HepG2 (cell line): ENCODE measurements around the gene HES3. TPM values are rescaled to one million over a fixed set of nuclear protein-coding genes. Genes with fewer than 3 reads are reported as not detected.

Experiments used
- ELF3 ChIP-seq: IDR thresholded peaks from 2 replicates; pipeline ENCODE4 v1.6.1; 2016; ENCODE audit warnings: missing genetic modification reagents, missing compliant biosample characterization
- ERF ChIP-seq: IDR thresholded peaks from 2 replicates; pipeline ENCODE4 v1.6.1; 2018; ENCODE audit warnings: missing biosample characterization, missing genetic modification reagents
- ETV5 ChIP-seq: IDR thresholded peaks from 2 replicates; pipeline ENCODE4 v1.6.1; 2018; ENCODE audit warnings: missing biosample characterization, missing genetic modification reagents, inconsistent platforms, borderline replicate concordance
- MAZ ChIP-seq, 2 experiments: sonication (generic) in 1 of 2; formaldehyde crosslinking in 1 of 2; IDR thresholded peaks; 2 replicates each; pipeline versions ENCODE4 v1.5.0 to v1.6.1; 2012 to 2020; ENCODE audit warnings: low read depth in 2 of 2, mild to moderate bottlenecking in 2 of 2, borderline replicate concordance in 1 of 2, improper control_type of control experiment in 1 of 2, low read length in 1 of 2, missing genetic modification reagents in 1 of 2, moderate library complexity in 1 of 2
- RBM22 ChIP-seq: fragments of 200-400 bp; formaldehyde crosslinking; optimal IDR thresholded peaks from 2 replicates; pipeline ENCODE3; 2017; ENCODE audit warnings: mild to moderate bottlenecking, low read length, moderate library complexity
- STAG1 ChIP-seq: sonication (generic); formaldehyde crosslinking; IDR thresholded peaks from 2 replicates; pipeline ENCODE4 v1.4.0; 2020; ENCODE audit warnings: missing genetic modification reagents
- TBX2 ChIP-seq: sonication (generic); formaldehyde crosslinking; IDR thresholded peaks from 2 replicates; pipeline ENCODE4 v1.5.0; 2020; ENCODE audit warnings: missing genetic modification reagents, mild to moderate bottlenecking, borderline replicate concordance
- TP53 ChIP-seq: sonication (generic); formaldehyde crosslinking; conservative IDR thresholded peaks from 2 replicates; pipeline ENCODE4 v1.4.0; 2020; ENCODE audit warnings: missing genetic modification reagents
- UBTF ChIP-seq: sonication (generic); formaldehyde crosslinking; IDR thresholded peaks from 2 replicates; pipeline ENCODE4 v1.4.0; 2020; ENCODE audit warnings: mild to moderate bottlenecking, missing genetic modification reagents
- XRCC5 ChIP-seq: fragments of 200-400 bp; formaldehyde crosslinking; optimal IDR thresholded peaks from 2 replicates; pipeline ENCODE3; 2017; ENCODE audit warnings: mild to moderate bottlenecking, low read length
- ZNF350 ChIP-seq: sonication (generic); formaldehyde crosslinking; IDR thresholded peaks from 2 replicates; pipeline ENCODE4 v1.4.0; 2020; ENCODE audit warnings: mild to moderate bottlenecking, low read depth, missing genetic modification reagents, borderline replicate concordance
- ZNF569 ChIP-seq: sonication (generic); formaldehyde crosslinking; IDR thresholded peaks from 2 replicates; pipeline ENCODE4 v1.5.0; 2020; ENCODE audit warnings: mild to moderate bottlenecking, missing genetic modification reagents, moderate library complexity, borderline replicate concordance
- ZNF737 ChIP-seq: sonication (generic); formaldehyde crosslinking; IDR thresholded peaks from 2 replicates; pipeline ENCODE4 v1.5.0; 2020; ENCODE audit warnings: missing genetic modification reagents, mild to moderate bottlenecking, borderline replicate concordance
- ZNF740 ChIP-seq: sonication (generic); formaldehyde crosslinking; IDR thresholded peaks from 2 replicates; pipeline ENCODE4 v1.4.0; 2020; ENCODE audit warnings: missing genetic modification reagents
- ZNF782 ChIP-seq: sonication (generic); formaldehyde crosslinking; IDR thresholded peaks from 2 replicates; pipeline ENCODE4 v1.4.0; 2020; ENCODE audit warnings: missing genetic modification reagents, mild to moderate bottlenecking, borderline replicate concordance
- ZSCAN12 ChIP-seq: sonication (generic); formaldehyde crosslinking; IDR thresholded peaks from 2 replicates; pipeline ENCODE4 v1.9.0; 2021; ENCODE audit warnings: mild to moderate bottlenecking, missing genetic modification reagents
- ZSCAN9 ChIP-seq: IDR thresholded peaks from 2 replicates; pipeline ENCODE4 v1.6.1; 2016; ENCODE audit warnings: borderline replicate concordance
- polyA plus RNA-seq, 8 experiments: library from polyadenylated mRNA; depleted of rRNA in 3 of 8; stranded (reverse) in 7 of 8; unstranded in 1 of 8; fragments of >200 nt; fragmentation: Illumina TruSeq in 4 of 8; extraction: Trizol in 4 of 8; gene quantifications; 2 replicates each; pipeline versions ENCODE4 v1.2.1 to v1.2.3, GENCODE V29; 2011 to 2016; ENCODE audit warnings: low read depth in 4 of 8, missing spikeins in 1 of 8, mixed read lengths in 1 of 8; ENCODE audit not compliant: insufficient read depth in 1 of 8
- total RNA-seq, 5 experiments: library from RNA; depleted of rRNA; stranded (reverse); fragments of >200 nt; fragmentation: Illumina TruSeq; extraction: Trizol; gene quantifications; 2 replicates each; pipeline ENCODE4 v1.2.3, GENCODE V29; 2016; ENCODE audit warnings: low read depth in 1 of 5
- TF ChIP-seq, protein P1 (sequence below): IDR thresholded peaks from 2 replicates; pipeline ENCODE4 v1.6.1; 2016; ENCODE audit warnings: missing biosample characterization, missing genetic modification reagents, low read depth
- TF ChIP-seq, protein P2 (sequence below), 2 experiments: IDR thresholded peaks; 2 replicates each; pipeline ENCODE4 v1.6.1; 2011 to 2012; ENCODE audit warnings: low read length in 2 of 2, borderline replicate concordance in 1 of 2, low read depth in 1 of 2, mild to moderate bottlenecking in 1 of 2, moderate library complexity in 1 of 2

The HES3 gene
- total and polyA plus RNA-seq, 2 of the 13 experiments (the other 11 are each of a cell fraction or from before 2014, with no cell fraction given): not detected

DNA sequence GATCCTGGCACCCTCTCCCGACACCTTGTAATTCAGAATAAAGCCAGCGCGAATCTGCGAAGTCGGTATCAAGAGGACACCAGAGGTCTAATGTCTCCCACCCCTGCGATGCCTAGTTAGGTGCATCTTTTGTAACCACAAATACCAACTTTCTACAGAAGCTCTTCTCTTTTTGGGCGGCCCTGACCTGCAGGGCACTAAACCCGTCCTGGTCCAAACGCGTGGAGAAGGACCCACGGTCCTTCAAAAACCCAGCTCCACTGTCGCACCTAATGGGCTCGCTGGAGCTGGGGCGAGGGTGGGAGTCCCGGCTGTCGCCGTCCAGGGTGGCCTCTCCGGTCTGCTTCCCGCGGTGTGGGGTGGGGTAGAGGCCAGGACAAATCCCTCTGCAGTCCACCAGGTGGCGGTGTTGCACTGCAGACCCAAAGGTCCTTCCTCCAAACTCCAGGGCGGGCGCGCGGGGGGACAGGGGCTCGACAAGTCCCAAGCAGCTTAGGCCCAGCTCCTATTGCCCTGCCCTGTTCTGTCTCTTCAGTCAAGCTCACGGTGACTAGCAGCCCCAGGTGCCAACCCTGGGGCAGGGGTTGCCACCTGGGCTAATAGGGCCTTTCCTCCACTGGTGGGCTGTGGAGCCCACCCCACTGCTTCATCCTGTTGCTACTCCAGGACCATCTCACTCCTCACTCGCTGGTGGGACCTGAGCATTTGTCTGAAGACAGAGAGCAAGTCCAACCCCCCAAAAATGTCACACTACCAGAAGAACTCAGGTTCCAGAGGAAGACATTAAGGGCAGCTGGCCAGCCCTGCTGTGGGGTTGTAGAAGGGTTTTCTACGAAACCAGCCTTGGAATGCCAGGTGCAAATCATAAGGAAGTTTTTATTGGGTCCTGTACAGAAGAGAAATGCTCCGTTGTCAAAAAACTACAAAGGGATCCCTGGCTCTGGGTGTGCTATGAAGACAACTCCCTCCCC, 2.8 kb downstream of the HES3 start (continued):
- TF ChIP-seq ZSCAN9 (no peak), ETV5 (CRISPR knock-in tag) (no peak), ZSCAN12 (CRISPR knock-in tag) (no peak), UBTF (CRISPR knock-in tag) (peak; percentile 49; the same call in 1 of the 2 replicates), STAG1 (peak; percentile 93), ELF3 (0 out of 2 replicates have a peak, but pooled peaks have one; percentile 18), ZNF569 (CRISPR knock-in tag) (no peak), ZNF737 (CRISPR knock-in tag) (no peak), TP53 (CRISPR knock-in tag) (no peak), TBX2 (0 out of 2 replicates have a peak, but pooled peaks have one; percentile 29), ZNF782 (CRISPR knock-in tag) (no peak), MAZ (IDR thresholded peaks at IDR 0.05; ENCODE audit: borderline replicate concordance, low read depth, low read length) (peak; percentile 56; the same call in 1 of the 2 replicates), MAZ (CRISPR knock-in tag; IDR thresholded peaks at IDR 0.05; ENCODE audit: low read depth) (0 out of 2 replicates have a peak, but pooled peaks have one; percentile 43), RBM22 (no peak), XRCC5 (peak; percentile 54), ERF (0 out of 2 replicates have a peak, but pooled peaks have one; percentile 28), ZNF740 (0 out of 2 replicates have a peak, but pooled peaks have one; percentile 28), ZNF350 (peak; percentile 18; the same call in 1 of the 2 replicates)
- TF ChIP-seq, protein P1, sequence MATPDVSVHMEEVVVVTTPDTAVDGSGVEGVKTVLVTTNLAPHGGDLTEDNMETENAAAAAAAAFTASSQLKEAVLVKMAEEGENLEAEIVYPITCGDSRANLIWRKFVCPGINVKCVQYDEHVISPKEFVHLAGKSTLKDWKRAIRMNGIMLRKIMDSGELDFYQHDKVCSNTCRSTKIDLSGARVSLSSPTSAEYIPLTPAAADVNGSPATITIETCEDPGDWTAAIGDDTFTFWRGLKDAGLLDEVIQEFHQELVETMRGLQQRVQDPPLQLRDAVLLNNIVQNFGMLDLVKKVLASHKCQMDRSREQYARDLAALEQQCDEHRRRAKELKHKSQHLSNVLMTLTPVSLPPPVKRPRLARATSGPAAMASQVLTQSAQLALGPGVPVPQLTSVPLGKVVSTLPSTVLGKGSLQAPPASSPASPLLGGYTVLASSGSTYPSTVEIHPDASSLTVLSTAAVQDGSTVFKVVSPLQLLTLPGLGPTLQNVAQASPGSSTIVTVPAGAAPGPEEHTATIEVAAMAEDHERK (CRISPR knock-in tag): no peak
- TF ChIP-seq, protein P2, sequence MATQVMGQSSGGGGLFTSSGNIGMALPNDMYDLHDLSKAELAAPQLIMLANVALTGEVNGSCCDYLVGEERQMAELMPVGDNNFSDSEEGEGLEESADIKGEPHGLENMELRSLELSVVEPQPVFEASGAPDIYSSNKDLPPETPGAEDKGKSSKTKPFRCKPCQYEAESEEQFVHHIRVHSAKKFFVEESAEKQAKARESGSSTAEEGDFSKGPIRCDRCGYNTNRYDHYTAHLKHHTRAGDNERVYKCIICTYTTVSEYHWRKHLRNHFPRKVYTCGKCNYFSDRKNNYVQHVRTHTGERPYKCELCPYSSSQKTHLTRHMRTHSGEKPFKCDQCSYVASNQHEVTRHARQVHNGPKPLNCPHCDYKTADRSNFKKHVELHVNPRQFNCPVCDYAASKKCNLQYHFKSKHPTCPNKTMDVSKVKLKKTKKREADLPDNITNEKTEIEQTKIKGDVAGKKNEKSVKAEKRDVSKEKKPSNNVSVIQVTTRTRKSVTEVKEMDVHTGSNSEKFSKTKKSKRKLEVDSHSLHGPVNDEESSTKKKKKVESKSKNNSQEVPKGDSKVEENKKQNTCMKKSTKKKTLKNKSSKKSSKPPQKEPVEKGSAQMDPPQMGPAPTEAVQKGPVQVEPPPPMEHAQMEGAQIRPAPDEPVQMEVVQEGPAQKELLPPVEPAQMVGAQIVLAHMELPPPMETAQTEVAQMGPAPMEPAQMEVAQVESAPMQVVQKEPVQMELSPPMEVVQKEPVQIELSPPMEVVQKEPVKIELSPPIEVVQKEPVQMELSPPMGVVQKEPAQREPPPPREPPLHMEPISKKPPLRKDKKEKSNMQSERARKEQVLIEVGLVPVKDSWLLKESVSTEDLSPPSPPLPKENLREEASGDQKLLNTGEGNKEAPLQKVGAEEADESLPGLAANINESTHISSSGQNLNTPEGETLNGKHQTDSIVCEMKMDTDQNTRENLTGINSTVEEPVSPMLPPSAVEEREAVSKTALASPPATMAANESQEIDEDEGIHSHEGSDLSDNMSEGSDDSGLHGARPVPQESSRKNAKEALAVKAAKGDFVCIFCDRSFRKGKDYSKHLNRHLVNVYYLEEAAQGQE (IDR thresholded peaks at IDR 0.05; ENCODE audit: borderline replicate concordance in 1 of 2, low read depth in 1 of 2, low read length in 2 of 2): peak; percentile 18 to 71; a peak in 3 of 4 replicates
